AG09319 (cell line): ENCODE results near the gene CNNM2.
"Not testable (repeated sequence)": the region's sequence is repeated elsewhere in the genome, so short reads cannot be mapped to it uniquely, and the experiment has no call there.

ENCODE experiments used
- DNase-seq: peaks from one replicate; pipeline ENCODE4 v3.0.0-alpha.2; 2010; ENCODE audit warnings: low read depth; ENCODE audit errors: extremely low read depth
- CTCF ChIP-seq: IDR thresholded peaks from 2 replicates; pipeline ENCODE4 v1.5.1; 2011; ENCODE audit warnings: low read depth, mild to moderate bottlenecking, inconsistent platforms, low read length, moderate library complexity

The CNNM2 gene

GRCh38 chr10:103058034-103058433 lies 139.9 kb downstream of the CNNM2 start:
- no peak for TF ChIP-seq CTCF

GRCh38 chr10:103060575-103060974 lies 142.5 kb downstream of the CNNM2 start:
- TF ChIP-seq CTCF = no peak
- no peak for DNase-seq

More at GRCh38 chr10:103058034-103058433, 139.9 kb downstream of the CNNM2 start:
- no peak for DNase-seq

- DNase-seq = no peak
These were observed 144.9 kb downstream of the CNNM2 start for GRCh38 chr10:103062854-103063590.

GRCh38 chr10:103064956-103065355 lies 146.9 kb downstream of the CNNM2 start:
- no peak for TF ChIP-seq CTCF
- no peak for DNase-seq

More at GRCh38 chr10:103062854-103063590, 144.9 kb downstream of the CNNM2 start:
- no peak for TF ChIP-seq CTCF

GRCh38 chr10:103066141-103067098 lies 148.3 kb downstream of the CNNM2 start:
- no peak for DNase-seq
- TF ChIP-seq CTCF = no peak

- DNase-seq = not testable (repeated sequence)
These were observed 149.0 kb downstream of the CNNM2 start for GRCh38 chr10:103067099-103067477.

GRCh38 chr10:103067484-103067883 lies 149.4 kb downstream of the CNNM2 start:
- no peak for DNase-seq
- TF ChIP-seq CTCF = no peak
